ENCODE results near the gene RICTOR.

GRCh38 chr5:39017504-39017903, 56.7 kb downstream of the RICTOR start:
- TF ChIP-seq GATA2 (IDR thresholded peaks at IDR 0.05; ENCODE audit: low read depth, low read length) (no peak), GATA3 (IDR thresholded peaks at IDR 0.05; ENCODE audit: low read depth, low read length) (no peak)
